HCT116 (cell line): Measurements from ENCODE around the gene PAX7. TPM values are rescaled to one million over a fixed set of nuclear protein-coding genes. Genes with fewer than 3 reads are reported as not detected.

ENCODE experiments used
- ATAC-seq: fragments of 200-7000 bp; cut with Tn5 transposase; 2 replicates; pipeline ENCODE4 v1.9.1; 2020; ENCODE audit warnings: mild to moderate bottlenecking, moderate library complexity
- BruUV-seq: library from RNA; stranded (reverse); fragments of 400-500 nt; replicated peaks from 2 replicates; lab custom pipeline; 2021; lab: Mats Ljungman, UMichigan
- CTCF ChIA-PET: fragments of 300-600 bp; sonication (Branson Sonifier 250); formaldehyde crosslinking; loops from one replicate; lab custom pipeline; 2021; ENCODE audit warnings: antibody characterized with exemption; lab: Charles Lee
- POLR2A ChIA-PET: fragments of 300-600, 350-600 bp; sonication (Branson Sonifier 250); formaldehyde crosslinking; loops from one replicate; lab custom pipeline; 2021; ENCODE audit warnings: antibody characterized with exemption; lab: Charles Lee
- RAD21 ChIA-PET, 2 experiments: fragments of 300-600 bp; sonication (Branson Sonifier 250); formaldehyde crosslinking; loops; one replicate each; lab custom pipeline; 2023; ENCODE audit warnings: low total read pairs in 2 of 2; ENCODE audit not compliant: uncharacterized antibody in 2 of 2, unreplicated experiment in 2 of 2, low non-redundant PET in 1 of 2; lab: Charles Lee
- DNase-seq: peaks from one replicate; pipeline ENCODE4 v3.0.0-alpha.2; 2010; ENCODE audit warnings: low read depth, low spot score
- H2AFZ ChIP-seq: fragments of 200-600 bp; shearing (Covaris generic), sonication (generic); 2 replicates; pipeline ENCODE4 v1.6.1; 2017; ENCODE audit warnings: low read depth, mixed run types, mixed read lengths, antibody characterized with exemption, low read length; ENCODE audit not compliant: poor library complexity, severe bottlenecking
- H3K27ac ChIP-seq: 2 replicates; pipeline ENCODE4 v1.5.1; 2012; ENCODE audit warnings: low read depth, low read length
- H3K27me3 ChIP-seq: fragments of 200-600 bp; sonication (generic); 2 replicates; pipeline ENCODE4 v1.6.1; 2016; ENCODE audit warnings: mixed run types, low read length, mixed read lengths; ENCODE audit not compliant: insufficient read depth
- H3K36me3 ChIP-seq, 2 experiments: fragments of 200-500 bp in 1 of 2; fragments of 200-600 bp in 1 of 2; sonication (Bioruptor generic) in 1 of 2; sonication (generic) in 1 of 2; 2 replicates each; pipeline versions ENCODE4 v1.5.1 to v1.6.1; 2014 to 2016; ENCODE audit warnings: low read length in 2 of 2, inconsistent platforms in 1 of 2, mixed read lengths in 1 of 2, mixed run types in 1 of 2; ENCODE audit not compliant: insufficient read depth in 2 of 2, control insufficient read depth in 1 of 2
- H3K4me1 ChIP-seq, 2 experiments: fragments of 200-600 bp in 1 of 2; sonication (generic) in 1 of 2; 2 replicates each; pipeline versions ENCODE4 v1.5.1 to v1.6.1; 2012 to 2017; ENCODE audit warnings: low read length in 2 of 2, inconsistent platforms in 1 of 2, mild to moderate bottlenecking in 1 of 2, mixed read lengths in 1 of 2, mixed run types in 1 of 2, moderate library complexity in 1 of 2; ENCODE audit not compliant: insufficient read depth in 2 of 2, control insufficient read depth in 1 of 2
- H3K4me2 ChIP-seq: fragments of 200-600 bp; sonication (generic); 2 replicates; pipeline ENCODE4 v1.6.1; 2017; ENCODE audit warnings: mixed run types, low read length, mixed read lengths
- H3K4me3 ChIP-seq, 2 experiments: fragments of 200-600 bp in 1 of 2; sonication (generic) in 1 of 2; replicated peaks in 1 of 2; 2 replicates each; pipeline ENCODE4 v1.5.1; 2011 to 2016; ENCODE audit warnings: low read length in 2 of 2, control low read depth in 1 of 2, low read depth in 1 of 2, mild to moderate bottlenecking in 1 of 2, mixed read lengths in 1 of 2, mixed run types in 1 of 2
- H3K79me2 ChIP-seq: fragments of 200-600 bp; sonication (generic); 2 replicates; pipeline ENCODE4 v1.6.1; 2017; ENCODE audit warnings: mild to moderate bottlenecking, mixed run types, low read length, moderate library complexity, mixed read lengths; ENCODE audit not compliant: insufficient read depth
- H3K9ac ChIP-seq: fragments of 200-600 bp; sonication (generic); 2 replicates; pipeline ENCODE4 v1.6.1; 2016; ENCODE audit warnings: low read length, mixed read lengths
- H3K9me2 ChIP-seq: fragments of 200-600 bp; sonication (generic), shearing (Covaris generic); 2 replicates; pipeline ENCODE4 v1.6.1; 2017; ENCODE audit warnings: mixed run types, mild to moderate bottlenecking, moderate library complexity; ENCODE audit not compliant: insufficient read depth
- H3K9me3 ChIP-seq, 2 experiments: fragments of 200-500 bp in 1 of 2; fragments of 200-600 bp in 1 of 2; sonication (Bioruptor generic) in 1 of 2; sonication (generic) in 1 of 2; 2 replicates each; pipeline ENCODE4 v1.6.1; 2014 to 2017; ENCODE audit warnings: low read length in 2 of 2, mixed read lengths in 2 of 2, inconsistent platforms in 1 of 2, low read depth in 1 of 2, mild to moderate bottlenecking in 1 of 2, mixed run types in 1 of 2, moderate library complexity in 1 of 2; ENCODE audit not compliant: control insufficient read depth in 1 of 2, insufficient read depth in 1 of 2
- H4K20me1 ChIP-seq: fragments of 200-600 bp; sonication (generic), shearing (Covaris generic); 2 replicates; pipeline ENCODE4 v1.6.1; 2017; ENCODE audit warnings: mixed run types, mild to moderate bottlenecking, moderate library complexity; ENCODE audit not compliant: insufficient read depth
- ATF3 ChIP-seq: IDR thresholded peaks from 2 replicates; pipeline ENCODE4 v1.6.1; 2012
- CBX3 ChIP-seq: IDR thresholded peaks from 2 replicates; pipeline ENCODE4 v1.6.1; 2012; ENCODE audit warnings: low read depth
- CEBPB ChIP-seq: IDR thresholded peaks from 2 replicates; pipeline ENCODE4 v1.6.1; 2012; ENCODE audit warnings: low read depth
- EGR1 ChIP-seq: IDR thresholded peaks from 2 replicates; pipeline ENCODE4 v1.6.1; 2012; ENCODE audit warnings: low read depth
- ELF1 ChIP-seq: IDR thresholded peaks from 2 replicates; pipeline ENCODE4 v1.6.1; 2012; ENCODE audit warnings: low read depth, borderline replicate concordance
- EZH2phosphoT487 ChIP-seq: fragments of 200-600 bp; IDR thresholded peaks from 2 replicates; pipeline ENCODE4 v1.6.1; 2018; ENCODE audit warnings: antibody characterized with exemption, borderline replicate concordance
- FOSL1 ChIP-seq: IDR thresholded peaks from 2 replicates; pipeline ENCODE4 v1.6.1; 2012; ENCODE audit warnings: low read depth
- JUND ChIP-seq: IDR thresholded peaks from 2 replicates; pipeline ENCODE4 v1.6.1; 2012
- MAX ChIP-seq: IDR thresholded peaks from 2 replicates; pipeline ENCODE4 v1.6.1; 2012
- POLR2A ChIP-seq: IDR thresholded peaks from 2 replicates; pipeline ENCODE4 v1.7.0; 2011; ENCODE audit warnings: borderline replicate concordance; ENCODE audit not compliant: insufficient read depth, insufficient read length; ENCODE audit errors: extremely low read depth
- POLR2AphosphoS5 ChIP-seq: IDR thresholded peaks from 2 replicates; pipeline ENCODE4 v1.6.1; 2011; ENCODE audit warnings: mild to moderate bottlenecking, low read depth, low read length, moderate library complexity
- RAD21 ChIP-seq: IDR thresholded peaks from 2 replicates; pipeline ENCODE4 v1.6.1; 2012; ENCODE audit warnings: low read depth, mild to moderate bottlenecking
- SIN3A ChIP-seq: IDR thresholded peaks from 2 replicates; pipeline ENCODE4 v1.6.1; 2012; ENCODE audit warnings: low read depth
- SRF ChIP-seq: IDR thresholded peaks from 2 replicates; pipeline ENCODE4 v1.6.1; 2012; ENCODE audit warnings: low read depth
- TCF7L2 ChIP-seq: IDR thresholded peaks from 2 replicates; pipeline ENCODE4 v1.7.0; 2011; ENCODE audit warnings: borderline replicate concordance, inconsistent platforms; ENCODE audit not compliant: insufficient read depth, insufficient read length; ENCODE audit errors: extremely low read depth
- YY1 ChIP-seq: IDR thresholded peaks from 2 replicates; pipeline ENCODE4 v1.6.1; 2011; ENCODE audit warnings: low read length, low read depth, moderate library complexity, mild to moderate bottlenecking; ENCODE audit not compliant: insufficient replicate concordance; ENCODE audit errors: extremely low read depth
- ZNF274 ChIP-seq: fragments of 200-500 bp; sonication (Bioruptor generic); IDR thresholded peaks from 2 replicates; pipeline ENCODE4 v1.6.1; 2014; ENCODE audit warnings: mild to moderate bottlenecking, low read depth, low read length, inconsistent platforms
- intact Hi-C: fragments of 100-400 bp; cut with micrococcal nuclease; formaldehyde crosslinking; loops from 2 replicates; pipeline ENCODE4 v1.10.0; 2022
- total RNA-seq: library from RNA; stranded (reverse); gene quantifications from one replicate; pipeline ENCODE4 v1.2.1, GENCODE V29; 2021; ENCODE audit not compliant: unreplicated experiment
- TF ChIP-seq, protein P1 (sequence below), 3 experiments: fragments of 200-600 bp in 1 of 3; sonication (generic) in 1 of 3; IDR thresholded peaks in 2 of 3; conservative IDR thresholded peaks in 1 of 3; 2 replicates each; pipeline ENCODE4 v1.5.1; 2012 to 2017; ENCODE audit warnings: low read depth in 2 of 3, low read length in 2 of 3, antibody characterized with exemption in 1 of 3, borderline replicate concordance in 1 of 3, control low read depth in 1 of 3, mild to moderate bottlenecking in 1 of 3, mixed read lengths in 1 of 3, mixed run types in 1 of 3, moderate library complexity in 1 of 3; ENCODE audit not compliant: insufficient read depth in 1 of 3
- TF ChIP-seq, protein P2 (sequence below): IDR thresholded peaks from 2 replicates; pipeline ENCODE4 v1.6.1; 2012; ENCODE audit warnings: low read depth

The PAX7 gene
- total RNA-seq, 1 experiment from 2014 or later, result not detected

DNA sequence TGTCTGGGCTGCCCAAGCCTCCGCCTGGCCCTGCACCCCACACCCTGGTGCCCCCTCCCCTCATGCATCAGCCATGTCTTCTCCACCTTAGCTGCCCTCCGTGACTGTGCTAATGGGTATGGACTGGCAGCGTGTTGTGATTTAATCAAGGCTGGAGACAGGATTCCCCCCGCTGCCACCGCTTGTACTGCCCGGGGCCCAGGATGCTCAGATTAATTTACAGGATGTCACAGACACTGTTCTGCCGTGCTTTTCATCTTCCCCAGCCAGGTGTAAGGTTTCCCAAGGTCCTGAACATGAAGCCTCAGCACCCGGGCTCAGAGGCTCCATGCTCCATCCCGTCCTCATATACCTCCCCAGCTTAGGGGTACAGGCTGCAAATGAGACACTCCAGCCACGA, 162.5 kb downstream of the PAX7 start:
- no peak overlapping the region for H3K9ac ChIP-seq
- DNase-seq, result no peak
- TF ChIP-seq POLR2A, result no peak
- no peak for TF ChIP-seq ELF1
- no peak for TF ChIP-seq ZNF274
- no peak for TF ChIP-seq POLR2AphosphoS5
- TF ChIP-seq EZH2phosphoT487, result no peak
- no peak for TF ChIP-seq ATF3
- TF ChIP-seq SIN3A, result no peak
- TF ChIP-seq, protein P1, sequence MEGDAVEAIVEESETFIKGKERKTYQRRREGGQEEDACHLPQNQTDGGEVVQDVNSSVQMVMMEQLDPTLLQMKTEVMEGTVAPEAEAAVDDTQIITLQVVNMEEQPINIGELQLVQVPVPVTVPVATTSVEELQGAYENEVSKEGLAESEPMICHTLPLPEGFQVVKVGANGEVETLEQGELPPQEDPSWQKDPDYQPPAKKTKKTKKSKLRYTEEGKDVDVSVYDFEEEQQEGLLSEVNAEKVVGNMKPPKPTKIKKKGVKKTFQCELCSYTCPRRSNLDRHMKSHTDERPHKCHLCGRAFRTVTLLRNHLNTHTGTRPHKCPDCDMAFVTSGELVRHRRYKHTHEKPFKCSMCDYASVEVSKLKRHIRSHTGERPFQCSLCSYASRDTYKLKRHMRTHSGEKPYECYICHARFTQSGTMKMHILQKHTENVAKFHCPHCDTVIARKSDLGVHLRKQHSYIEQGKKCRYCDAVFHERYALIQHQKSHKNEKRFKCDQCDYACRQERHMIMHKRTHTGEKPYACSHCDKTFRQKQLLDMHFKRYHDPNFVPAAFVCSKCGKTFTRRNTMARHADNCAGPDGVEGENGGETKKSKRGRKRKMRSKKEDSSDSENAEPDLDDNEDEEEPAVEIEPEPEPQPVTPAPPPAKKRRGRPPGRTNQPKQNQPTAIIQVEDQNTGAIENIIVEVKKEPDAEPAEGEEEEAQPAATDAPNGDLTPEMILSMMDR (IDR thresholded peaks at IDR 0.05 in 2 of 3, conservative IDR thresholded peaks at IDR 0.05 in 1 of 3; ENCODE audit: borderline replicate concordance in 1 of 3, insufficient read depth in 1 of 3, low read depth in 2 of 3, low read length in 2 of 3), result no peak
- TF ChIP-seq CBX3, result no peak
- TF ChIP-seq RAD21, result no peak
- TF ChIP-seq, protein P2, sequence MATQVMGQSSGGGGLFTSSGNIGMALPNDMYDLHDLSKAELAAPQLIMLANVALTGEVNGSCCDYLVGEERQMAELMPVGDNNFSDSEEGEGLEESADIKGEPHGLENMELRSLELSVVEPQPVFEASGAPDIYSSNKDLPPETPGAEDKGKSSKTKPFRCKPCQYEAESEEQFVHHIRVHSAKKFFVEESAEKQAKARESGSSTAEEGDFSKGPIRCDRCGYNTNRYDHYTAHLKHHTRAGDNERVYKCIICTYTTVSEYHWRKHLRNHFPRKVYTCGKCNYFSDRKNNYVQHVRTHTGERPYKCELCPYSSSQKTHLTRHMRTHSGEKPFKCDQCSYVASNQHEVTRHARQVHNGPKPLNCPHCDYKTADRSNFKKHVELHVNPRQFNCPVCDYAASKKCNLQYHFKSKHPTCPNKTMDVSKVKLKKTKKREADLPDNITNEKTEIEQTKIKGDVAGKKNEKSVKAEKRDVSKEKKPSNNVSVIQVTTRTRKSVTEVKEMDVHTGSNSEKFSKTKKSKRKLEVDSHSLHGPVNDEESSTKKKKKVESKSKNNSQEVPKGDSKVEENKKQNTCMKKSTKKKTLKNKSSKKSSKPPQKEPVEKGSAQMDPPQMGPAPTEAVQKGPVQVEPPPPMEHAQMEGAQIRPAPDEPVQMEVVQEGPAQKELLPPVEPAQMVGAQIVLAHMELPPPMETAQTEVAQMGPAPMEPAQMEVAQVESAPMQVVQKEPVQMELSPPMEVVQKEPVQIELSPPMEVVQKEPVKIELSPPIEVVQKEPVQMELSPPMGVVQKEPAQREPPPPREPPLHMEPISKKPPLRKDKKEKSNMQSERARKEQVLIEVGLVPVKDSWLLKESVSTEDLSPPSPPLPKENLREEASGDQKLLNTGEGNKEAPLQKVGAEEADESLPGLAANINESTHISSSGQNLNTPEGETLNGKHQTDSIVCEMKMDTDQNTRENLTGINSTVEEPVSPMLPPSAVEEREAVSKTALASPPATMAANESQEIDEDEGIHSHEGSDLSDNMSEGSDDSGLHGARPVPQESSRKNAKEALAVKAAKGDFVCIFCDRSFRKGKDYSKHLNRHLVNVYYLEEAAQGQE, result no peak
- no peak for TF ChIP-seq JUND
- no peak for TF ChIP-seq YY1
- TF ChIP-seq CEBPB, result no peak
- no peak for TF ChIP-seq EGR1
- TF ChIP-seq TCF7L2, result no peak
- TF ChIP-seq MAX, result no peak
- TF ChIP-seq SRF, result no peak
- TF ChIP-seq FOSL1, result no peak
- H4K20me1 ChIP-seq, result no peaks in the 10 kb centered on the region
- peaks cover 30% of the 10 kb centered on the region for H3K27me3 ChIP-seq
- H3K9me2 ChIP-seq, result no peaks in the 10 kb centered on the region
- POLR2A ChIA-PET, result no interaction called here
- no peaks in the 10 kb centered on the region for H3K36me3 ChIP-seq
- intact Hi-C loops, result no loop called here
- H3K9me3 ChIP-seq, result no peaks in the 10 kb centered on the region
- no TSS peak for BruUV-seq
- no peaks in the 10 kb centered on the region for H3K79me2 ChIP-seq
- H3K4me3 ChIP-seq, result no peak overlapping the region
- CTCF ChIA-PET, result no interaction called here
- no peak overlapping the region for H3K4me2 ChIP-seq
- H3K4me1 ChIP-seq, result no peaks in the 10 kb centered on the region
- H3K27ac ChIP-seq, result no peak overlapping the region
- RAD21 ChIA-PET, result no interaction called here
- H2AFZ ChIP-seq, result no peak overlapping the region
- no peak for ATAC-seq
